ENCODE results near the gene NEK10. TPM values are rescaled to one million over a fixed set of nuclear protein-coding genes. Genes with fewer than 3 reads are reported as not detected.

The NEK10 gene
- total RNA-seq, 1 donor from 2014 or later: 1.2 TPM

DNA sequence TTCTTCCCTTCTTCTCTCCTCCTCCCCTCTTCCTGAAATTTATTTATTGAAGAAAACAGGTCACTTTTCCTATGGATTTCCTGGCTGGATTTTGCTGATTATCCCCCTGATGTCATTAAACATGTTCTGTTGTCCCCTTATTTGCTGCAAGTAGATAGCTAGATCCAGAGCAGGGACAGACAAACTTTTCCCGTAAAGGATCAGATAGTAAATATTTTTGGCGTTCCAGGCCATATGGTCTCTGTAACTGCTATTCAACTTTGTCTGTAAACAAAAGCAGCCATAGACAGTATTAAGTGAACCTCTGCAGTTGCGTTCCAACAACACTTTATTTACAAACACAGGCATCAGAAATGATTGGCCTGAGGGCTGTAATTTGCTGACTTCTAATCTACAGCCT lies 241.3 kb downstream of the NEK10 start:
- Mint-ChIP-seq H3K36me3 (ENCODE audit: low read depth, unreplicated experiment) (no peaks in the 10 kb centered on the region), H3K27ac (ENCODE audit: unreplicated experiment) (no peak overlapping the region), H3K4me3 (ENCODE audit: unreplicated experiment) (no peak overlapping the region), H3K27me3 (ENCODE audit: unreplicated experiment) (no peaks in the 10 kb centered on the region), H3K9me3 (ENCODE audit: unreplicated experiment) (no peaks in the 10 kb centered on the region), H3K4me1 (ENCODE audit: unreplicated experiment) (peaks cover 9% of the 10 kb centered on the region)
- TF ChIP-seq, protein P1, sequence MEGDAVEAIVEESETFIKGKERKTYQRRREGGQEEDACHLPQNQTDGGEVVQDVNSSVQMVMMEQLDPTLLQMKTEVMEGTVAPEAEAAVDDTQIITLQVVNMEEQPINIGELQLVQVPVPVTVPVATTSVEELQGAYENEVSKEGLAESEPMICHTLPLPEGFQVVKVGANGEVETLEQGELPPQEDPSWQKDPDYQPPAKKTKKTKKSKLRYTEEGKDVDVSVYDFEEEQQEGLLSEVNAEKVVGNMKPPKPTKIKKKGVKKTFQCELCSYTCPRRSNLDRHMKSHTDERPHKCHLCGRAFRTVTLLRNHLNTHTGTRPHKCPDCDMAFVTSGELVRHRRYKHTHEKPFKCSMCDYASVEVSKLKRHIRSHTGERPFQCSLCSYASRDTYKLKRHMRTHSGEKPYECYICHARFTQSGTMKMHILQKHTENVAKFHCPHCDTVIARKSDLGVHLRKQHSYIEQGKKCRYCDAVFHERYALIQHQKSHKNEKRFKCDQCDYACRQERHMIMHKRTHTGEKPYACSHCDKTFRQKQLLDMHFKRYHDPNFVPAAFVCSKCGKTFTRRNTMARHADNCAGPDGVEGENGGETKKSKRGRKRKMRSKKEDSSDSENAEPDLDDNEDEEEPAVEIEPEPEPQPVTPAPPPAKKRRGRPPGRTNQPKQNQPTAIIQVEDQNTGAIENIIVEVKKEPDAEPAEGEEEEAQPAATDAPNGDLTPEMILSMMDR (IDR thresholded peaks at IDR 0.05; ENCODE audit: unreplicated experiment): no peak
- DNase-seq (ENCODE audit: low spot score): no peak

DNA sequence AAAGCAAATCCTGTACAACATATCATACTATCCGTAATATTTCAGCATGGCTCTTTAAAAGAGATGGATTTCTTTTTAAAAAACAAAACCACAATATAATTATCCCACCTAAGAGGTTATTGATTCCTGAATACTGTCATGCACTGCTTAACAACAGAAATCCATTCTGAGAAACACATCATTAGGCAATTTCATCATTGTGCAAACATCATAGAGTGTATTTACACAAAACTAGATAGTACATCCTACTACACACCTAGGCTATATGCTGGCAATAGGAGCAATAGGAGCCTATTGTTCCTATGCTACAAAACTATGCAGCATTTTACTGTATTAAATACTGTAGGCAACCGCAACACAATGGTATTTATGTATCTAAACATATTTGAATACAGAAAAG lies 242.0 kb downstream of the NEK10 start:
- no peaks in the 10 kb centered on the region for H3K36me3 Mint-ChIP-seq (ENCODE audit: low read depth, unreplicated experiment)
- TF ChIP-seq, protein P1 (IDR thresholded peaks at IDR 0.05; ENCODE audit: unreplicated experiment): no peak
- H3K4me1 Mint-ChIP-seq (ENCODE audit: unreplicated experiment): peaks cover 7% of the 10 kb centered on the region

DNA sequence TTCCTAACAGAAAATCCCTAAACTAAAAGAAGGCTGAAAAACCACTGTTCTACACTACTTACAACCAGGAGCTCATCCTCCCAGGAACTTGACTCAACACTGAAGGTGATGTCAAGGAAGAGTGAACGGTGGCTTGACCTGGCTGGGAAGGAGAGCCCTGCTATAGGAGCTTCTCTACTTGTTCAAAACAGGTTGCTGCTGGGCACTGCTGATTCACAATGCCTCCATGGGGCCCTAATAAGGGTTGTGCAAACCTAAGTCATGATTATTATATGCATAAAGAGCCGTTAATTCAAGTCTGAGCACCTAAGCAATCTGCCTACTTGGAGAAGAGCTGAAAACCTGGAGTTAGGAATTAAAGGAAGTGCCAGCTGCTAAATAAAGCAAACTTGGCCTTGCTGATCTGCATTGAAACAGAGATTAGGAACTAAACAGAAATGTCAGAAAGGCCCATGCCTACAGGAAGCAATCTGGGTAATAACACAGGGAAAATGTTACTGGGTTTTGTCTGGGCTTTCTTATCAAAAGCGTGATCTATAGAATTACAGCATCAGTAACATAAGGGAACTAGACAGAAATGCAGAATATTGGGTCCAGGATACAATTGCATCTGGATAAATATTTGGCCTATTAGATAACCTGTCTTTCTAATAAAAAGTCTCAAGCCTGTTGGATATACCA lies 243.2 kb downstream of the NEK10 start:
- no peak for DNase-seq (ENCODE audit: low spot score)
- Mint-ChIP-seq H3K27ac (ENCODE audit: unreplicated experiment) (no peak overlapping the region), H3K9me3 (ENCODE audit: unreplicated experiment) (no peaks in the 10 kb centered on the region), H3K27me3 (ENCODE audit: unreplicated experiment) (no peaks in the 10 kb centered on the region), H3K4me3 (ENCODE audit: unreplicated experiment) (no peak overlapping the region), H3K36me3 (ENCODE audit: low read depth, unreplicated experiment) (no peaks in the 10 kb centered on the region), H3K4me1 (ENCODE audit: unreplicated experiment) (peaks cover 7% of the 10 kb centered on the region)
- TF ChIP-seq, protein P1 (IDR thresholded peaks at IDR 0.05; ENCODE audit: unreplicated experiment): no peak

More for the DNA sequence above, 242.0 kb downstream of the NEK10 start:
- Mint-ChIP-seq H3K27me3 (ENCODE audit: unreplicated experiment) (no peaks in the 10 kb centered on the region), H3K4me3 (ENCODE audit: unreplicated experiment) (no peak overlapping the region), H3K27ac (ENCODE audit: unreplicated experiment) (no peak overlapping the region), H3K9me3 (ENCODE audit: unreplicated experiment) (no peaks in the 10 kb centered on the region)
- DNase-seq (ENCODE audit: low spot score): no peak

DNA sequence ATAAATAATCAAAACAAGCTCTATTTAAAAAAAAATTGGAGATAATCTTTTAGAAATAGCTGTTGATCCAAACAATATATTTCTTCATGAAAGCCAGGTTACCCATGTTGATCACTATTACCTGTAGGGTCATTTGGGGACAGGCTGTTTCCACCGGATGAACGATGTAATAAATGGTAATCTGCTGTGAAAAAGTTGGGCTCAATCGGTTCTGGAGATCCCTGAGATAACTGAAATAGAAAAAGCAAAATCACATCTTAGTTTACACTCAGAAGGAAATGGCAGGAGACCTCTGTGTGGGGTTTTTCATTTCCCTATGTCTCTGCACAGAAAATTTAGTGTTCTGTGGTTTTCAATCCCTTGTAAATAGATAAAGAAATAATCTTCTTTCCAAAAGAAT lies 249.5 kb downstream of the NEK10 start:
- Mint-ChIP-seq H3K36me3 (ENCODE audit: low read depth, unreplicated experiment) (no peaks in the 10 kb centered on the region), H3K4me1 (ENCODE audit: unreplicated experiment) (no peaks in the 10 kb centered on the region), H3K4me3 (ENCODE audit: unreplicated experiment) (no peak overlapping the region), H3K27ac (ENCODE audit: unreplicated experiment) (no peak overlapping the region), H3K9me3 (ENCODE audit: unreplicated experiment) (no peaks in the 10 kb centered on the region), H3K27me3 (ENCODE audit: unreplicated experiment) (no peaks in the 10 kb centered on the region)
- TF ChIP-seq, protein P1 (IDR thresholded peaks at IDR 0.05; ENCODE audit: unreplicated experiment): no peak
- DNase-seq (ENCODE audit: low spot score): no peak

DNA sequence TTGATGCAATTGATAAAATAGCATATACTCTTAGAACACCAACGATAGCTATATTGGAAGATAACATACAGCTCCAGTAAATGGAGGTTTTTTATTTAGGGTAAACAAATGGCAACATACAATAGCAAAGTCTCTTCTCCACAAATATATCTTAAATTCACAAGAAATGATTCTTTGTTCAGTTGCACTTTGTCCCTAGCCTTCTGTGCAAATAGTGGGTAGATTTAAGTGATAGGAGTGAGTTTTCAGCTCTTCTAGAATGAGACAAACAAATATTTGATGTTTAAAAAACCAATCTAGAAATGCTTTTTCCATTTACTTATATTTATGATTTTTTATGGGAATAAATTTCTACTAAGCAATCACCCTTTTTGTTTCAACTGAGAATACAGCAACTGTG lies 253.8 kb downstream of the NEK10 start:
- Mint-ChIP-seq H3K4me3 (ENCODE audit: unreplicated experiment) (no peak overlapping the region), H3K27ac (ENCODE audit: unreplicated experiment) (no peak overlapping the region), H3K27me3 (ENCODE audit: unreplicated experiment) (no peaks in the 10 kb centered on the region), H3K4me1 (ENCODE audit: unreplicated experiment) (no peaks in the 10 kb centered on the region), H3K36me3 (ENCODE audit: low read depth, unreplicated experiment) (no peaks in the 10 kb centered on the region), H3K9me3 (ENCODE audit: unreplicated experiment) (no peaks in the 10 kb centered on the region)
- no peak for DNase-seq (ENCODE audit: low spot score)
- TF ChIP-seq, protein P1 (IDR thresholded peaks at IDR 0.05; ENCODE audit: unreplicated experiment): no peak

Measured in endothelial cell (in vitro differentiated cells).